H1 (cell line): ENCODE data around the gene APOL4. TPM values are rescaled to one million over a fixed set of nuclear protein-coding genes. Genes with fewer than 3 reads are reported as not detected.

ENCODE experiments used
- CTCF ChIA-PET: fragments of 300-600 bp; sonication (Branson Sonifier 250); formaldehyde crosslinking; loops from one replicate; lab custom pipeline; 2021; ENCODE audit not compliant: partially characterized antibody; lab: Charles Lee
- POLR2A ChIA-PET: fragments of 300-600 bp; sonication (Branson Sonifier 250); formaldehyde crosslinking; loops from one replicate; lab custom pipeline; 2021; ENCODE audit warnings: inconsistent platforms; ENCODE audit not compliant: partially characterized antibody; lab: Charles Lee
- DNase-seq, 2 experiments: peaks; one replicate each; pipeline versions ENCODE4 v3.0.0 to v3.0.0-alpha.2; 2010 to 2022; ENCODE audit warnings: low spot score in 2 of 2, low read depth in 1 of 2, mixed read lengths in 1 of 2
- FAIRE-seq: peaks from 2 replicates; lab custom pipeline; 2011; peaks lifted over from hg19 to GRCh38; lab: Jason Lieb, UNC
- H2AFZ ChIP-seq: 2 replicates; pipeline ENCODE4 v1.8.1; 2012; ENCODE audit warnings: low read length, inconsistent platforms
- H2AK5ac ChIP-seq: 2 replicates; pipeline ENCODE4 v1.6.1; 2013; ENCODE audit warnings: low read depth, low read length
- H2BK120ac ChIP-seq: replicated peaks from 2 replicates; pipeline ENCODE3; 2013; ENCODE audit warnings: low read depth, low read length, inconsistent platforms
- H2BK12ac ChIP-seq: 2 replicates; pipeline ENCODE4 v1.6.1; 2013; ENCODE audit warnings: low read depth, low read length
- H2BK15ac ChIP-seq: 2 replicates; pipeline ENCODE4 v1.6.1; 2013; ENCODE audit warnings: low read length
- H2BK20ac ChIP-seq: 2 replicates; pipeline ENCODE4 v1.6.1; 2013; ENCODE audit warnings: low read length
- H2BK5ac ChIP-seq: 2 replicates; pipeline ENCODE4 v1.6.1; 2013; ENCODE audit warnings: low read depth, low read length
- H3K14ac ChIP-seq: 2 replicates; pipeline ENCODE4 v1.6.1; 2013; ENCODE audit warnings: inconsistent platforms; ENCODE audit not compliant: insufficient read length
- H3K18ac ChIP-seq: 2 replicates; pipeline ENCODE4 v1.6.1; 2013; ENCODE audit warnings: low read length; ENCODE audit errors: extremely low read depth
- H3K23ac ChIP-seq: 2 replicates; pipeline ENCODE4 v1.6.1; 2013; ENCODE audit warnings: inconsistent platforms; ENCODE audit not compliant: insufficient read length
- H3K23me2 ChIP-seq: 2 replicates; pipeline ENCODE4 v1.6.1; 2013; ENCODE audit warnings: low read depth, low read length
- H3K27ac ChIP-seq: 2 replicates; pipeline ENCODE4 v1.6.1; 2011; ENCODE audit warnings: low read depth, low read length, inconsistent platforms
- H3K27me3 ChIP-seq, 4 experiments: replicated peaks in 1 of 4; 1 replicate in 1 of 4; 2 replicates in 3 of 4; pipeline versions ENCODE4 v1.6.1 to v1.8.1; 2011 to 2013; ENCODE audit warnings: low read length in 3 of 4, mild to moderate bottlenecking in 3 of 4, inconsistent platforms in 2 of 4, mixed read lengths in 2 of 4, moderate library complexity in 1 of 4; ENCODE audit not compliant: control insufficient read depth in 3 of 4, insufficient read depth in 3 of 4; ENCODE audit errors: extremely low read depth in 1 of 4
- H3K36me3 ChIP-seq, 4 experiments: 2 replicates each; pipeline versions ENCODE4 v1.6.1 to v1.8.1; 2011 to 2013; ENCODE audit warnings: mild to moderate bottlenecking in 4 of 4, low read length in 3 of 4, moderate library complexity in 2 of 4, control low read depth in 1 of 4, inconsistent platforms in 1 of 4; ENCODE audit not compliant: insufficient read depth in 4 of 4, control insufficient read depth in 2 of 4
- H3K4ac ChIP-seq: replicated peaks from 2 replicates; pipeline ENCODE3; 2013; ENCODE audit warnings: low read length, low read depth, mixed read lengths, inconsistent platforms; ENCODE audit not compliant: insufficient read length
- H3K4me1 ChIP-seq, 4 experiments: replicated peaks in 1 of 4; 1 replicate in 1 of 4; 2 replicates in 3 of 4; pipeline versions ENCODE4 v1.6.1 to v1.8.1; 2011 to 2013; ENCODE audit warnings: low read length in 3 of 4, inconsistent platforms in 2 of 4, mixed read lengths in 1 of 4; ENCODE audit not compliant: insufficient read depth in 4 of 4, control insufficient read depth in 3 of 4
- H3K4me2 ChIP-seq, 2 experiments: 2 replicates each; pipeline versions ENCODE4 v1.6.1 to v1.8.1; 2011 to 2013; ENCODE audit warnings: low read depth in 2 of 2, low read length in 2 of 2, control low read depth in 1 of 2, inconsistent platforms in 1 of 2, mild to moderate bottlenecking in 1 of 2; ENCODE audit not compliant: insufficient read depth in 1 of 2
- H3K4me3 ChIP-seq, 4 experiments: fragments of 200-600, 300-600 bp in 1 of 4; sonication (generic), shearing (Covaris generic), sonication (Bioruptor Twin) in 1 of 4; 2 replicates each; pipeline versions ENCODE4 v1.5.1 to v1.8.1; 2011 to 2016; ENCODE audit warnings: low read length in 4 of 4, low read depth in 3 of 4, control low read depth in 2 of 4, inconsistent platforms in 2 of 4, mild to moderate bottlenecking in 2 of 4, mixed read lengths in 1 of 4, moderate library complexity in 1 of 4; ENCODE audit not compliant: insufficient read depth in 2 of 4; ENCODE audit errors: extremely low read depth in 1 of 4
- H3K56ac ChIP-seq: replicated peaks from 2 replicates; pipeline ENCODE3; 2013; ENCODE audit warnings: low read depth, mild to moderate bottlenecking, mixed read lengths, low read length, inconsistent platforms; ENCODE audit not compliant: insufficient read length
- H3K79me1 ChIP-seq: 2 replicates; pipeline ENCODE4 v1.6.1; 2013; ENCODE audit warnings: low read depth, low read length, control low read depth
- H3K79me2 ChIP-seq, 2 experiments: 2 replicates each; pipeline versions ENCODE4 v1.6.1 to v1.8.1; 2012 to 2013; ENCODE audit warnings: low read length in 2 of 2, mild to moderate bottlenecking in 2 of 2, inconsistent platforms in 1 of 2; ENCODE audit not compliant: insufficient read depth in 2 of 2, control insufficient read depth in 1 of 2
- H3K9ac ChIP-seq, 4 experiments: replicated peaks in 1 of 4; 1 replicate in 1 of 4; 2 replicates in 3 of 4; pipeline versions ENCODE4 v1.6.1 to v1.8.1; 2011 to 2013; ENCODE audit warnings: low read depth in 3 of 4, low read length in 3 of 4, control low read depth in 2 of 4, mild to moderate bottlenecking in 2 of 4, moderate library complexity in 2 of 4, inconsistent platforms in 1 of 4; ENCODE audit errors: extremely low read depth in 1 of 4
- H3K9me3 ChIP-seq, 2 experiments: 2 replicates each; pipeline versions ENCODE4 v1.6.1 to v1.8.1; 2012 to 2013; ENCODE audit warnings: mild to moderate bottlenecking in 2 of 2, moderate library complexity in 2 of 2, control low read depth in 1 of 2, inconsistent platforms in 1 of 2, low read depth in 1 of 2, low read length in 1 of 2, mixed read lengths in 1 of 2; ENCODE audit not compliant: insufficient read depth in 2 of 2
- H4K20me1 ChIP-seq, 2 experiments: replicated peaks in 1 of 2; 2 replicates each; pipeline versions ENCODE3 to v1.8.1; 2011 to 2013; ENCODE audit warnings: inconsistent platforms in 2 of 2, low read length in 2 of 2, mild to moderate bottlenecking in 1 of 2; ENCODE audit not compliant: insufficient read depth in 2 of 2, control insufficient read depth in 1 of 2
- H4K5ac ChIP-seq: 2 replicates; pipeline ENCODE4 v1.6.1; 2013; ENCODE audit warnings: low read length, low read depth, mixed read lengths, inconsistent platforms; ENCODE audit not compliant: insufficient read length
- H4K8ac ChIP-seq: 2 replicates; pipeline ENCODE4 v1.8.0; 2013; ENCODE audit warnings: mild to moderate bottlenecking, moderate library complexity, low read length, inconsistent platforms; ENCODE audit not compliant: insufficient read depth; ENCODE audit errors: extremely low read depth
- H4K91ac ChIP-seq: replicated peaks from 2 replicates; pipeline ENCODE3; 2013; ENCODE audit warnings: low read length, mixed read lengths, inconsistent platforms; ENCODE audit not compliant: insufficient read length
- CBX5 ChIP-seq: fragments of 300-800, 300-1000 bp; sonication (generic); IDR thresholded peaks from 2 replicates; pipeline ENCODE4 v1.7.1; 2016; ENCODE audit warnings: antibody characterized with exemption, low read length, low read depth
- EGR1 ChIP-seq: IDR thresholded peaks from 2 replicates; pipeline ENCODE4 v1.6.1; 2011; ENCODE audit warnings: low read depth, low read length, borderline replicate concordance
- EP300 ChIP-seq, 2 experiments: IDR thresholded peaks; 1 replicate in 1 of 2; 2 replicates in 1 of 2; pipeline ENCODE4 v1.6.1; 2011 to 2012; ENCODE audit warnings: low read depth in 2 of 2, low read length in 2 of 2, mild to moderate bottlenecking in 2 of 2, borderline replicate concordance in 1 of 2, inconsistent platforms in 1 of 2, moderate library complexity in 1 of 2
- FOSL1 ChIP-seq: IDR thresholded peaks from 2 replicates; pipeline ENCODE4 v1.6.1; 2011; ENCODE audit warnings: mild to moderate bottlenecking, low read depth, low read length, moderate library complexity; ENCODE audit not compliant: insufficient read depth
- MAFK ChIP-seq: IDR thresholded peaks from 2 replicates; pipeline ENCODE4 v1.6.1; 2012; ENCODE audit warnings: low read depth, mild to moderate bottlenecking, improper control_type of control experiment, low read length
- RBBP5 ChIP-seq: IDR thresholded peaks from 2 replicates; pipeline ENCODE4 v1.7.1; 2012; ENCODE audit warnings: low read depth, mild to moderate bottlenecking, inconsistent platforms, low read length, moderate library complexity, borderline replicate concordance
- RFX5 ChIP-seq: IDR thresholded peaks from 2 replicates; pipeline ENCODE4 v1.6.1; 2011; ENCODE audit warnings: low read depth, low read length, improper control_type of control experiment, borderline replicate concordance
- RNF2 ChIP-seq: fragments of 200-900, 300-1000 bp; sonication (generic); IDR thresholded peaks from 2 replicates; pipeline ENCODE4 v1.7.1; 2016; ENCODE audit warnings: borderline replicate concordance, low read depth, mild to moderate bottlenecking, antibody characterized with exemption, low read length; ENCODE audit not compliant: poor library complexity, severe bottlenecking; ENCODE audit errors: missing control alignments
- SUZ12 ChIP-seq: fragments of 200-600 bp; sonication (generic); IDR thresholded peaks from 2 replicates; pipeline ENCODE4 v1.6.1; 2012; ENCODE audit warnings: mild to moderate bottlenecking, inconsistent platforms, low read length, moderate library complexity, mixed read lengths
- YY1 ChIP-seq: IDR thresholded peaks from 2 replicates; pipeline ENCODE4 v1.6.1; 2011; ENCODE audit warnings: low read depth, mild to moderate bottlenecking, low read length
- WGBS, 2 experiments: shearing (Covaris generic) in 1 of 2; methylation state at CpG; one replicate each; pipeline versions ENCODE4 v1.1.6 to v1.1.7; 2013 to 2015; ENCODE audit warnings: low lambda C conversion rate in 2 of 2, mixed read lengths in 2 of 2, inconsistent platforms in 1 of 2, low coverage in 1 of 2, missing lambda C conversion rate in 1 of 2; ENCODE audit not compliant: insufficient replicate concordance in 2 of 2, insufficient coverage in 1 of 2, insufficient read length in 1 of 2; ENCODE audit errors: extremely low coverage in 1 of 2, missing lambda C conversion rate in 1 of 2; 5-methylcytosine and 5-hydroxymethylcytosine counted together
- polyA plus RNA-seq, 7 experiments: library from polyadenylated mRNA; depleted of rRNA in 3 of 7; stranded (reverse) in 5 of 7; unstranded in 2 of 7; fragments of >200 nt in 5 of 7; fragments of 200-250 nt in 2 of 7; gene quantifications; 1 replicate in 5 of 7; 2 replicates in 1 of 7; 4 replicates in 1 of 7; pipeline versions ENCODE4 v1.2.1 to v1.2.3, GENCODE V29; 2011 to 2013; ENCODE audit warnings: missing spikeins in 2 of 7, mixed read lengths in 2 of 7
- total RNA-seq: library from RNA; stranded (reverse); fragmentation: NEBNext Ultra II Directional; extraction: Animal tissue kit (Norgen Biotek cat#: 25700); gene quantifications from 2 replicates; pipeline ENCODE4 v1.2.1, GENCODE V29; 2021

APOL4 gene
- total and polyA plus RNA-seq, 2 of the 8 experiments (the other 6 are each of a cell fraction or from before 2014, with no cell fraction given), result 0.02 TPM; not detected in 1

GRCh38 chr22:36239401-36240171, 38.0 kb upstream of the APOL4 start, which contains the start of gene APOL2:
Gene APOL2, minus strand, starts transcription at chr22:36239527. Its CDS starts 6,365 bp downstream, at chr22:36233162.
- Histone ChIP-seq H4K20me1 (no peaks in the 10 kb centered on the region), H3K27ac (peak within 1 kb of the TSS; percentile 47; the same call in 1 of the 2 replicates), H3K79me2 (peaks cover 0 to 5% of the 10 kb centered on the region in 2 experiments; a peak in 1 of 4 replicates), H2BK5ac (peak within 1 kb of the TSS; percentile 82), H2AK5ac (peak within 1 kb of the TSS; percentile 65; the same call in 1 of the 2 replicates), H3K36me3 (no peaks in the 10 kb centered on the region), H3K4me3 (peak within 1 kb of the TSS; percentile 35 to 67 (median 40)), H2BK20ac (no peak within 1 kb of the TSS), H3K4me2 (peak within 1 kb of the TSS; percentile 71 to 91), H3K23me2 (peaks cover 3% of the 10 kb centered on the region), H3K27me3 (no peaks in the 10 kb centered on the region), H2BK12ac (peak within 1 kb of the TSS; percentile 43), H3K56ac (no peak within 1 kb of the TSS), H3K4ac (peak within 1 kb of the TSS; percentile 71), H3K18ac (peak within 1 kb of the TSS; percentile 65), H2AFZ (peak within 1 kb of the TSS; percentile 94), H3K9ac (peak within 1 kb of the TSS in 3 of 4 experiments; percentile 52 to 56 (median 53); a peak in 5 of 7 replicates), H3K79me1 (no peaks in the 10 kb centered on the region), H4K5ac (peak within 1 kb of the TSS; percentile 65), H3K23ac (no peak within 1 kb of the TSS), H4K91ac (peak within 1 kb of the TSS; percentile 52), H3K14ac (no peak within 1 kb of the TSS), H4K8ac (peak within 1 kb of the TSS; percentile 22), H3K4me1 (peaks cover 0 to 14% (median 9%) of the 10 kb centered on the region in 4 experiments; a peak in 6 of 7 replicates), H2BK15ac (peak within 1 kb of the TSS; percentile 73; the same call in 1 of the 2 replicates), H3K9me3 (no peaks in the 10 kb centered on the region), H2BK120ac (no peak within 1 kb of the TSS)
- ChIA-PET CTCF (interaction anchor here (0.6 to 5.0 kb wide), 32 partner anchors 8 to 271 kb away, joined by 3 to 30 read pairs (median 6); partner anchors contain the start of genes APOL1 and APOL4), POLR2A (interaction anchor here (0.6 to 1.9 kb wide), 9 partner anchors 9 to 242 kb away, joined by 3 to 8 read pairs (median 4); partner anchors contain the start of gene TXN2)
- peak; percentile 83 for FAIRE-seq
- 12% methylated on average over 13 of the region's 13 CpGs; no CpG with 5 or more reads in 1 of the 2 experiments for WGBS, 2 experiments
- peak; percentile 77 to 83 for DNase-seq
- TF ChIP-seq FOSL1 (no peak), MAFK (peak; percentile 61; the same call in 1 of the 2 replicates), RFX5 (no peak), SUZ12 (no peak), RNF2 (no peak), CBX5 (no peak), EP300 (IDR thresholded peaks at IDR 0.05; ENCODE audit: borderline replicate concordance in 1 of 2, low read depth in 2 of 2, low read length in 2 of 2) (no peak), RBBP5 (peak; percentile 68; the same call in 1 of the 2 replicates), EGR1 (no peak), YY1 (no peak)
